ENCODE measurements around the gene CGN.
"Not testable (repeated sequence)": the region's sequence is repeated elsewhere in the genome, so short reads cannot be mapped to it uniquely, and the experiment has no call there.

DNA sequence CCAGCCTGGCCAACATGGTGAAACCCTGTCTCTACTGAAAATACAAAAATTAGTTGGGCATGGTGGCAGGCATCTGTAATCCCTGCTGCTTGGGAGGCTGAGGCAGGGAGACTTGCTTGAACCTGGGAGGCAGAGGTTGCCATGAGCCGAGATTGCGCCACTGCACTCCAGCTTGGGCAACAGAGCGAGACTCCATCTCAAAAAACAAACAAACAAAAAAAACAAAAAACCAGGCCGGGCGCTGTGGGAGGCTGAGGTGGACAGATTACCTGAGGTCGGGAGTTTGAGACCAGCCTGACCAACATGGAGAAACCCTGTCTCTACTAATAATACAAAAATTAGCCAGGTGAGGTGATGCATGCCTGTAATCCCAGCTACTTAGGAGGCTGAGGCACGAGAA, 11.2 kb downstream of the CGN start:
- TF ChIP-seq, protein P1, sequence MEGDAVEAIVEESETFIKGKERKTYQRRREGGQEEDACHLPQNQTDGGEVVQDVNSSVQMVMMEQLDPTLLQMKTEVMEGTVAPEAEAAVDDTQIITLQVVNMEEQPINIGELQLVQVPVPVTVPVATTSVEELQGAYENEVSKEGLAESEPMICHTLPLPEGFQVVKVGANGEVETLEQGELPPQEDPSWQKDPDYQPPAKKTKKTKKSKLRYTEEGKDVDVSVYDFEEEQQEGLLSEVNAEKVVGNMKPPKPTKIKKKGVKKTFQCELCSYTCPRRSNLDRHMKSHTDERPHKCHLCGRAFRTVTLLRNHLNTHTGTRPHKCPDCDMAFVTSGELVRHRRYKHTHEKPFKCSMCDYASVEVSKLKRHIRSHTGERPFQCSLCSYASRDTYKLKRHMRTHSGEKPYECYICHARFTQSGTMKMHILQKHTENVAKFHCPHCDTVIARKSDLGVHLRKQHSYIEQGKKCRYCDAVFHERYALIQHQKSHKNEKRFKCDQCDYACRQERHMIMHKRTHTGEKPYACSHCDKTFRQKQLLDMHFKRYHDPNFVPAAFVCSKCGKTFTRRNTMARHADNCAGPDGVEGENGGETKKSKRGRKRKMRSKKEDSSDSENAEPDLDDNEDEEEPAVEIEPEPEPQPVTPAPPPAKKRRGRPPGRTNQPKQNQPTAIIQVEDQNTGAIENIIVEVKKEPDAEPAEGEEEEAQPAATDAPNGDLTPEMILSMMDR (IDR thresholded peaks at IDR 0.05; ENCODE audit: borderline replicate concordance, extremely low read depth, low read length, poor library complexity, severe bottlenecking) = not testable (repeated sequence)
- not testable (repeated sequence) for TF ChIP-seq EZH2 (IDR thresholded peaks at IDR 0.05; ENCODE audit: borderline replicate concordance, low read depth, low read length, severe bottlenecking)
